HG03520 (cell line): ENCODE results near the gene MEX3D.

Source experiments
- ATAC-seq: cut with Tn5 transposase; IDR thresholded peaks from one replicate; pipeline ENCODE4 v1.9.1; 2021; ENCODE audit warnings: mild to moderate bottlenecking, moderate library complexity; ENCODE audit not compliant: unreplicated experiment

Gene MEX3D

GRCh38 chr19:1505991-1506881 is 61.9 kb downstream of the MEX3D start:
- ATAC-seq, result no peak

- no peak for ATAC-seq
Measured at GRCh38 chr19:1505012-1505411, 63.1 kb downstream of the MEX3D start.
